ENCODE data around the gene APH1A. TPM values are rescaled to one million over a fixed set of nuclear protein-coding genes. Genes with fewer than 3 reads are reported as not detected.

APH1A gene
- total RNA-seq, 1 experiment from 2014 or later, result 93.8 TPM

- POLR2A ChIA-PET, result no interaction called here
- no peaks in the 10 kb centered on the region for H3K27me3 ChIP-seq (replicated peaks; ENCODE audit: control insufficient read depth, insufficient read depth, low read length)
- intact Hi-C loops (cut with micrococcal nuclease; ENCODE audit: unreplicated experiment), result loop anchor here (2.0 kb wide), 1 partner anchor 14 kb away; the partner anchor contains the start of gene APH1A
- no peak for DNase-seq
- H3K27me3 Mint-ChIP-seq (ENCODE audit: insufficient read depth, unreplicated experiment), result peaks cover 5% of the 10 kb centered on the region
- peak overlapping the region; percentile 67 for H3K27ac Mint-ChIP-seq (ENCODE audit: unreplicated experiment)
- peaks cover 7% of the 10 kb centered on the region for H3K36me3 Mint-ChIP-seq (ENCODE audit: insufficient read depth, unreplicated experiment)
- H3K9me3 Mint-ChIP-seq (ENCODE audit: unreplicated experiment), result no peaks in the 10 kb centered on the region
- H3K4me1 ChIP-seq, result peaks cover 4% of the 10 kb centered on the region; the same call in 1 of the 2 replicates
- peak overlapping the region; percentile 63 for H3K4me3 ChIP-seq (ENCODE audit: low read depth, low read length)
- no peak for TF ChIP-seq CTCF (IDR thresholded peaks at IDR 0.05; ENCODE audit: insufficient read depth in 1 of 2, low read depth in 1 of 2, low read length in 1 of 2, severe bottlenecking in 1 of 2, unreplicated experiment in 1 of 2)
- H3K4me3 Mint-ChIP-seq (ENCODE audit: unreplicated experiment), result peak overlapping the region; percentile 84
- CTCF ChIA-PET, result interaction anchor here (2.8 kb wide), 1 partner anchor 27 kb away, joined by 29 read pairs; the partner anchor contains the start of gene CA14
- no peaks in the 10 kb centered on the region; the same call in 1 of the 2 replicates for H3K36me3 ChIP-seq (ENCODE audit: control insufficient read depth, insufficient read depth, low read length)
- H3K4me1 Mint-ChIP-seq (ENCODE audit: low read depth, unreplicated experiment), result peaks cover 16% of the 10 kb centered on the region
- H3K9me3 ChIP-seq, result no peaks in the 10 kb centered on the region
- no TSS peak for BruUV-seq (replicated peaks)
These were observed 14.4 kb upstream of the APH1A start for GRCh38 chr1:150283260-150283659.

GRCh38 chr1:150282558-150282958, 13.7 kb upstream of the APH1A start:
- H3K4me3 ChIP-seq (ENCODE audit: low read depth, low read length), result peak overlapping the region; percentile 63
- H3K36me3 ChIP-seq (ENCODE audit: control insufficient read depth, insufficient read depth, low read length), result no peaks in the 10 kb centered on the region; the same call in 1 of the 2 replicates
- no peak for DNase-seq
- H3K4me1 ChIP-seq, result peaks cover 4% of the 10 kb centered on the region; the same call in 1 of the 2 replicates
- Mint-ChIP-seq H3K4me3 (ENCODE audit: unreplicated experiment) (peak overlapping the region; percentile 84), H3K36me3 (ENCODE audit: insufficient read depth, unreplicated experiment) (peaks cover 7% of the 10 kb centered on the region), H3K9me3 (ENCODE audit: unreplicated experiment) (no peaks in the 10 kb centered on the region), H3K27me3 (ENCODE audit: insufficient read depth, unreplicated experiment) (peaks cover 5% of the 10 kb centered on the region), H3K4me1 (ENCODE audit: low read depth, unreplicated experiment) (peaks cover 16% of the 10 kb centered on the region), H3K27ac (ENCODE audit: unreplicated experiment) (peak overlapping the region; percentile 67)
- no peaks in the 10 kb centered on the region for H3K9me3 ChIP-seq
- ChIA-PET POLR2A (interaction anchor here (0.6 kb wide), 2 partner anchors 82 to 250 kb away, joined by 3 to 4 read pairs; partner anchors contain the start of gene RPRD2), CTCF (interaction anchor here (0.5 to 2.8 kb wide), 4 partner anchors 26 to 243 kb away, joined by 3 to 29 read pairs (median 6); partner anchors contain the start of gene CA14)
- TF ChIP-seq CTCF (IDR thresholded peaks at IDR 0.05; ENCODE audit: insufficient read depth in 1 of 2, low read depth in 1 of 2, low read length in 1 of 2, severe bottlenecking in 1 of 2, unreplicated experiment in 1 of 2), result no peak
- H3K27me3 ChIP-seq (replicated peaks; ENCODE audit: control insufficient read depth, insufficient read depth, low read length), result no peaks in the 10 kb centered on the region
- intact Hi-C loops (cut with micrococcal nuclease; ENCODE audit: unreplicated experiment), result loop anchor here (1.0 to 2.0 kb wide), 2 partner anchors 14 to 46 kb away; partner anchors contain the start of genes ANP32E and APH1A
- TSS peak; percentile 36 for BruUV-seq (replicated peaks)

- CTCF ChIA-PET, result interaction anchor here (0.5 to 2.8 kb wide), 6 partner anchors 9 to 244 kb away, joined by 3 to 29 read pairs (median 5); partner anchors contain the start of genes C1orf54 and CA14
- TSS peak; percentile 86 for BruUV-seq (replicated peaks)
- Mint-ChIP-seq H3K9me3 (ENCODE audit: unreplicated experiment) (no peaks in the 10 kb centered on the region), H3K27me3 (ENCODE audit: insufficient read depth, unreplicated experiment) (peaks cover 5% of the 10 kb centered on the region), H3K4me1 (ENCODE audit: low read depth, unreplicated experiment) (peaks cover 16% of the 10 kb centered on the region), H3K36me3 (ENCODE audit: insufficient read depth, unreplicated experiment) (peaks cover 7% of the 10 kb centered on the region), H3K27ac (ENCODE audit: unreplicated experiment) (peak within 1 kb of the TSS; percentile 67), H3K4me3 (ENCODE audit: unreplicated experiment) (peak within 1 kb of the TSS; percentile 84)
- Histone ChIP-seq H3K9me3 (no peaks in the 10 kb centered on the region), H3K36me3 (ENCODE audit: control insufficient read depth, insufficient read depth, low read length) (no peaks in the 10 kb centered on the region; the same call in 1 of the 2 replicates), H3K4me3 (ENCODE audit: low read depth, low read length) (peak within 1 kb of the TSS; percentile 63), H3K27me3 (replicated peaks; ENCODE audit: control insufficient read depth, insufficient read depth, low read length) (no peaks in the 10 kb centered on the region), H3K4me1 (peaks cover 4% of the 10 kb centered on the region; the same call in 1 of the 2 replicates)
- peak; percentile 91 to 97 for DNase-seq
- TF ChIP-seq CTCF (IDR thresholded peaks at IDR 0.05; ENCODE audit: insufficient read depth in 1 of 2, low read depth in 1 of 2, low read length in 1 of 2, severe bottlenecking in 1 of 2, unreplicated experiment in 1 of 2), result no peak
- POLR2A ChIA-PET, result interaction anchor here (0.6 kb wide), 2 partner anchors 82 to 250 kb away, joined by 3 to 4 read pairs; partner anchors contain the start of gene RPRD2
- intact Hi-C loops (cut with micrococcal nuclease; ENCODE audit: unreplicated experiment), result loop anchor here (1.0 to 2.0 kb wide), 3 partner anchors 13 to 46 kb away; partner anchors contain the start of genes ANP32E and APH1A
These were observed 13.1 kb upstream of the APH1A start, which contains the start of gene CIART for GRCh38 chr1:150281758-150282557. Gene CIART (plus strand): TSS chr1:150282554. CDS start chr1:150283268, 714 bp downstream.
